DOHH2 (cell line): Measurements from ENCODE around the gene CCDC74B.
"Not testable (repeated sequence)": the region's sequence is repeated elsewhere in the genome, so short reads cannot be mapped to it uniquely, and the experiment has no call there.

ENCODE experiments used
- H3F3A ChIP-seq: fragments of 200-600 bp; sonication (generic), shearing (Covaris generic); 2 replicates; pipeline ENCODE4 v1.6.0; 2016; ENCODE audit warnings: antibody characterized with exemption, mild to moderate bottlenecking; ENCODE audit not compliant: control insufficient read depth, insufficient read depth
- H3K27ac ChIP-seq: fragments of 200-600 bp; sonication (generic); 2 replicates; pipeline ENCODE4 v1.5.1; 2014; ENCODE audit warnings: low read depth, mild to moderate bottlenecking, low read length, moderate library complexity
- H3K27me3 ChIP-seq: fragments of 200-600 bp; sonication (generic); 2 replicates; pipeline ENCODE4 v1.6.1; 2014; ENCODE audit warnings: mild to moderate bottlenecking, low read length, mixed read lengths; ENCODE audit not compliant: control insufficient read depth
- H3K36me3 ChIP-seq: fragments of 200-600 bp; sonication (generic); 2 replicates; pipeline ENCODE4 v1.6.1; 2014; ENCODE audit warnings: mild to moderate bottlenecking, low read length, moderate library complexity, mixed read lengths; ENCODE audit not compliant: control insufficient read depth
- H3K4me1 ChIP-seq: fragments of 200-600 bp; sonication (generic); 2 replicates; pipeline ENCODE4 v1.6.1; 2014; ENCODE audit warnings: mild to moderate bottlenecking, low read length, mixed read lengths; ENCODE audit not compliant: control insufficient read depth
- H3K4me2 ChIP-seq: fragments of 200-600 bp; sonication (generic); 2 replicates; pipeline ENCODE4 v1.6.0; 2014; ENCODE audit warnings: mild to moderate bottlenecking, low read length, moderate library complexity
- H3K4me3 ChIP-seq: fragments of 200-600 bp; sonication (generic); 2 replicates; pipeline ENCODE4 v1.5.1; 2014; ENCODE audit warnings: mild to moderate bottlenecking, low read length, mixed read lengths
- H3K79me2 ChIP-seq: fragments of 200-600 bp; sonication (generic); 2 replicates; pipeline ENCODE4 v1.6.1; 2014; ENCODE audit warnings: mild to moderate bottlenecking, low read length, mixed read lengths; ENCODE audit not compliant: control insufficient read depth
- H3K9me2 ChIP-seq: fragments of 200-600 bp; sonication (generic); replicated peaks from 2 replicates; pipeline ENCODE4 v1.6.1; 2014; ENCODE audit warnings: mild to moderate bottlenecking, low read length, mixed read lengths; ENCODE audit not compliant: control insufficient read depth
- H3K9me3 ChIP-seq: fragments of 200-600 bp; sonication (generic); 2 replicates; pipeline ENCODE4 v1.6.1; 2014; ENCODE audit warnings: antibody characterized with exemption, low read length, mixed read lengths; ENCODE audit not compliant: control insufficient read depth, insufficient read depth
- H4K20me1 ChIP-seq: fragments of 200-600 bp; sonication (generic); 2 replicates; pipeline ENCODE4 v1.6.0; 2014; ENCODE audit warnings: low read depth, mild to moderate bottlenecking, antibody characterized with exemption, low read length, moderate library complexity; ENCODE audit not compliant: control insufficient read depth, insufficient read depth
- EZH2phosphoT487 ChIP-seq: fragments of 200-600 bp; sonication (generic); IDR thresholded peaks from 2 replicates; pipeline ENCODE4 v1.6.1; 2017; ENCODE audit warnings: borderline replicate concordance, mild to moderate bottlenecking, antibody characterized with exemption, low read length, moderate library complexity, mixed read lengths
- TF ChIP-seq, protein P1 (sequence below): fragments of 200-600 bp; sonication (generic); IDR thresholded peaks from one replicate; pipeline ENCODE4 v1.5.1; 2014; ENCODE audit warnings: antibody characterized with exemption, mild to moderate bottlenecking, low read depth, low read length; ENCODE audit not compliant: poor library complexity, severe bottlenecking

Gene CCDC74B

DNA sequence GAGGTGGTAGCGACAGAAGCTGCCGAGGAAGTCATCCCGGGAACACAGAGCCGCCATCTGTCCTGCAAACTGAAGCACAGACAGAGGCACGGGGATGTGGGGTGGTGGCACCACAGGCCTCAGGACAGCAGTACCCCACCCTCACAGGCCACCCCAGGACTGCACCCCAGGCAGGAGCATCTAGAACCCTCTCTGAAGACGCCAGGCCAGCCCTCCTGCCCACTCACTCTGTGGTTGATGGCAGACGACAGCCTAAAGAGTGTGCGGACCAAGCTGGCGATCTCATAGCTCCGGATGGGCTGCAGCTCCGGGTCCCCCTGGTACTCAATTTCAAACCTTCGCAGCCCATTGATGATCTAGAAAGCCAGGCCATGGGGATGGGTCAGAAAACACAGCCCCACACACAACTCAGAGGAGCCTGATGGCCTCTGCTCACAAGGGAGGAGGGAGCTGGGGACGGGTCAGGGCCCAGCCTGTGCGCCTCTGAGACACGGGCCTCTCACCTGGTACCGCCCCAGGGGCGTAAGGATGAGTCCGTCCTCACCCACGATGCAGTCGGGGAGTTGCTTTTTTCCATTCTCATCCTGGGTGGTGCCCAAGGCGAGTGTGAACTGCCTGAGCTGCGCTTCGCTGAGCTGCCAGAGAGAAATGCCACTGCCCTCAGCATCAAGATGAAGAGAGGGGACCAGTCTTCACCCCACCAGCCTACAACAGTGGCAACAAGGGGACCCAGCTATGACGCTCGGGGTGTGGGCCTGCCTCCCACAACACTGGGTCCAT is 8.1 kb upstream of the CCDC74B start:
- no peaks in the 10 kb centered on the region for H4K20me1 ChIP-seq
- no peak overlapping the region for H3K27ac ChIP-seq
- H3K9me2 ChIP-seq, result no peaks in the 10 kb centered on the region
- no peak overlapping the region for H3K4me2 ChIP-seq
- no peaks in the 10 kb centered on the region for H3F3A ChIP-seq
- H3K36me3 ChIP-seq, result peaks cover 32% of the 10 kb centered on the region
- H3K9me3 ChIP-seq, result no peaks in the 10 kb centered on the region
- H3K4me1 ChIP-seq, result peaks cover 9% of the 10 kb centered on the region
- no peak overlapping the region for H3K4me3 ChIP-seq
- no peaks in the 10 kb centered on the region for H3K27me3 ChIP-seq
- H3K79me2 ChIP-seq, result no peaks in the 10 kb centered on the region
- TF ChIP-seq, protein P1, sequence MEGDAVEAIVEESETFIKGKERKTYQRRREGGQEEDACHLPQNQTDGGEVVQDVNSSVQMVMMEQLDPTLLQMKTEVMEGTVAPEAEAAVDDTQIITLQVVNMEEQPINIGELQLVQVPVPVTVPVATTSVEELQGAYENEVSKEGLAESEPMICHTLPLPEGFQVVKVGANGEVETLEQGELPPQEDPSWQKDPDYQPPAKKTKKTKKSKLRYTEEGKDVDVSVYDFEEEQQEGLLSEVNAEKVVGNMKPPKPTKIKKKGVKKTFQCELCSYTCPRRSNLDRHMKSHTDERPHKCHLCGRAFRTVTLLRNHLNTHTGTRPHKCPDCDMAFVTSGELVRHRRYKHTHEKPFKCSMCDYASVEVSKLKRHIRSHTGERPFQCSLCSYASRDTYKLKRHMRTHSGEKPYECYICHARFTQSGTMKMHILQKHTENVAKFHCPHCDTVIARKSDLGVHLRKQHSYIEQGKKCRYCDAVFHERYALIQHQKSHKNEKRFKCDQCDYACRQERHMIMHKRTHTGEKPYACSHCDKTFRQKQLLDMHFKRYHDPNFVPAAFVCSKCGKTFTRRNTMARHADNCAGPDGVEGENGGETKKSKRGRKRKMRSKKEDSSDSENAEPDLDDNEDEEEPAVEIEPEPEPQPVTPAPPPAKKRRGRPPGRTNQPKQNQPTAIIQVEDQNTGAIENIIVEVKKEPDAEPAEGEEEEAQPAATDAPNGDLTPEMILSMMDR, result no peak
- no peak for TF ChIP-seq EZH2phosphoT487

DNA sequence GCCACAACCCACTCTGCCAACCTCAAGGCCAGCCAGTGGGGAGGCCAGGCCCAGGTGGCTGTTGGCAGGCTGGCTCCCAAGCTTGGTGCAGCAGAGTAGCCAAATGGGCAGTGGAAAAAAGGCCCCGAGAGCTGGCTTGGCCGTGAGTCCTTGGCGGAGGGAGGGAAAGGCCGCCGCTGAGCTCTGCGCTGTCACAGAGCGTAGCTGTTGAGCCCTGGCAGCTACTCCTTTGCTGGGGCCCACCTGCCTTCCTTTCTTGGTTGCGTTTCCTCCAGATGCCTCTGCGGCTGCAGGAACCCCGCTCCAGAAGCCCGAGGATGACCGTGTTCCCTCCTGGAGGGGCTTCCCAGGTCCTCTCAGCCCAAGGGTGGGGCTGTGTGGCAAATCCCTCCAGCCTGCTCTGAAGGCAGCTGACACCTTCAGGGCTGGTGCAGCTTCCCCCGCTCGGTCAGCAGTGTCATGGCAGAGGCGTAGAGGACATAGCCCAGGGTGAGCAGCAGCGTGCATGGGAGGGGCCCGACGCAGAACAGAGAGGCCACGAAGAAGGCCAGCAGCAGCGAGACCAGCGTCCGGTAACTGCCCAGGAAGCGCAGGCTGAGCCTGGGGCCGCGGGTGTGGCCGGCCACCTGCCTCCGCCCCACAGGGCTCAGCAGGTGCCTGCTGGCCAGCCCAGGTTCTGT is 7.4 kb upstream of the CCDC74B start:
- H3K27ac ChIP-seq, H3K4me3 ChIP-seq, H3K9me3 ChIP-seq, H4K20me1 ChIP-seq, H3K27me3 ChIP-seq, H3K4me2 ChIP-seq, H3K4me1 ChIP-seq, H3F3A ChIP-seq, H3K9me2 ChIP-seq, H3K79me2 ChIP-seq: not testable (repeated sequence)
- peaks cover 32% of the 10 kb centered on the region for H3K36me3 ChIP-seq

DNA sequence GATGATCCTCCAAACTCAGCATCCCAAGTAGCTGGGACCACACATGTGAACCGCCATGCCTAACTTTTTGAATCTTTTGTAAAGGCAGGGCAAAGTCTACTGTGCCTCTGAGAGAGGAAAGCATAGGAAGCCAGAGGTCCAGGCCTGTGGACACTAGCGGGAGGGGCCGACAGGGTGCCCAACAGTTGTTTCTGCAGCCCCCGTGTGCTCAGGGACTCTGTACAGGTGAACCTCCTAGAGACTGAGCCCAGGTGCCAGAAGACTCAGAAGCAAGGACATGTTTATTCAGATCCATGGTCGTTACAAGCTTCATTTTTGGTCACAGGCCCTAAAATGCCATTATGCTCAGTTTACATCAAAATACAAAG is 6.2 kb upstream of the CCDC74B start:
- H3K9me2 ChIP-seq, H3K4me1 ChIP-seq, H3K27ac ChIP-seq, H3K4me3 ChIP-seq, H3K9me3 ChIP-seq, H3K4me2 ChIP-seq, H4K20me1 ChIP-seq, H3K27me3 ChIP-seq, H3K79me2 ChIP-seq, H3F3A ChIP-seq: not testable (repeated sequence)
- H3K36me3 ChIP-seq, result peaks cover 28% of the 10 kb centered on the region

DNA sequence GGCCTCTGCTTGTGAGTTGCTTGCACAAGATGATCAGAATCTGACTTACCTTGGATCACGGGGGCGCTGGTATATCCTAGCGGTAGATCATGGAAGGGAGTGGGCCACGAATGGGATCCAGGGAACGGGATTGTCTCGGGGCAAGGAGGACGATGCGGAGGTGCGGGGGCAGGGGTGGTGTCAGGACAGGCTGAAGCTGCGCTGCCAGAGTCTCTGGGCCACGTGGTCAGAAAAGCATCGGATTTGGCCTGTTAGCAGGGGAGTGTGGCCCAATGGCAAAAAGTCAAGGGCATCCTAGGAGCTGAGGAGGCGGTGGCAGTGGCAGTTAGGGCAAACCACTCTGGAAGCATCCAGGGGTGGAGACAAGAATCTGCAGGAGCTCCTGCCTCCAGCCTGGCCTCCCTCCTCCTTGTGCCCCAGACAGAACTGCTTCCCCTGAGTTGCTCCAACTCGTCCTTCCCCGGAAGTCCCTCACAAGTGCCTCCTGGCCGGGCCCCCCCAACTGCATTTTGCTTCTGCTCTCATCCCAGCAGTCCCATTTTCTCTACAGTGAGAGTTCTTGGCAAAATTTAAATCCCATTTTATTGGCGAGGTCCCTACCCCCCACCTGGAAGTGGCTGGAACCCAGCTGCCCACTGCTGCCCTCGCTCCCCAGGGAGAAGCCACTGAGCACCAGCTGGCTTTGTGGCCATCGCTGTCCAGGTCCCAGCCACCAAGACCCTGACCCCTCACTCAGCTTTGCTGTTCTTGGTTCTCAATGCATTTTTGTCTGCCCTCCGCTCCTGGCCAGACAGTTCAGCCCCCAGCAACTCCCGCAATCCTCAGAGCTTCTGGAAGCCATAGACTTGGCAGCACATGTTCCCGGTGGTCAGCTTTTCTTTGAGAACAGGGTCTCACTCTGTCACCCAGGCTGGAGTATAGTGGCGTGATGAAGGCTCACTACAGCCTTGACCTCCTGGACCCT is 5.6 kb upstream of the CCDC74B start:
- Histone ChIP-seq H3K4me3 (no peak overlapping the region), H3K79me2 (no peaks in the 10 kb centered on the region), H3K9me3 (no peaks in the 10 kb centered on the region), H3K4me2 (no peak overlapping the region), H3K27ac (no peak overlapping the region), H3K27me3 (no peaks in the 10 kb centered on the region), H3F3A (no peaks in the 10 kb centered on the region), H3K9me2 (no peaks in the 10 kb centered on the region), H4K20me1 (no peaks in the 10 kb centered on the region), H3K36me3 (peaks cover 22% of the 10 kb centered on the region), H3K4me1 (no peaks in the 10 kb centered on the region)
- TF ChIP-seq EZH2phosphoT487, result no peak
- TF ChIP-seq, protein P1, result no peak

DNA sequence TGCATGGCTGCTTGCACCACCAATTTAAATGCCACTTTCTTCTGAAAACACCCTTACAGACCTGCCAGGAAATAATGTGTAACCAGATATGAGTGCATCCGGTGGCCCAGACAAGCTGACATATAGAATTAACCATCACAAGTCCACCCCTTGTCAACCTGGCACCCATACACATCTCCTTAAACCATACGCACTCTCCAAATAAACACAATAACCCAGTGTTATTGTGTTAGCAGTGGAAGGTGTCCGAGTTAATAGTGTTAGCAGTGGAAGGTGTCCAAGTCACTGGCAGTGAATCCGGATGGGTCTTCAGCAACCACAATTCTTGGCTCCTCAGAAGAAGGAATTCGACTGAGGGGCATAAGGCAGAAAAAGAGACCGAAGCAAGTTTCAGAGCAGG is 3.6 kb upstream of the CCDC74B start:
- H3K79me2 ChIP-seq, H3K27ac ChIP-seq, H3K36me3 ChIP-seq, H3K4me3 ChIP-seq, H3K4me2 ChIP-seq, H3K9me3 ChIP-seq, H3K4me1 ChIP-seq, H3F3A ChIP-seq, H3K9me2 ChIP-seq, H3K27me3 ChIP-seq, H4K20me1 ChIP-seq: not testable (repeated sequence)
